HTR-8/SVneo (cell line): ENCODE measurements around the gene THRB.

Source experiments
- DNase-seq: peaks from one replicate; pipeline ENCODE4 v3.0.0; 2011; ENCODE audit warnings: low spot score, mixed read lengths; ENCODE audit not compliant: insufficient read length
- FAIRE-seq: peaks from 2 replicates; lab custom pipeline; 2011; peaks lifted over from hg19 to GRCh38; lab: Jason Lieb, UNC

THRB gene

GRCh38 chr3:24361623-24362022, 133.0 kb downstream of the THRB start:
- DNase-seq, result no peak
- FAIRE-seq, result no peak

- FAIRE-seq, result no peak
- no peak for DNase-seq
Measured at GRCh38 chr3:24360957-24361356, 133.7 kb downstream of the THRB start.

- no peak for DNase-seq
- no peak for FAIRE-seq
Measured at GRCh38 chr3:24359645-24360462, 134.8 kb downstream of the THRB start.

GRCh38 chr3:24359102-24359501, 135.5 kb downstream of the THRB start:
- DNase-seq (no peak), FAIRE-seq (no peak)

- DNase-seq (no peak), FAIRE-seq (no peak)
Measured at GRCh38 chr3:24357635-24358034, 137.0 kb downstream of the THRB start.

GRCh38 chr3:24355806-24356205, 138.8 kb downstream of the THRB start:
- no peak for FAIRE-seq

GRCh38 chr3:24354230-24354629, 140.4 kb downstream of the THRB start:
- DNase-seq (no peak), FAIRE-seq (no peak)

More at GRCh38 chr3:24355806-24356205, 138.8 kb downstream of the THRB start:
- no peak for DNase-seq

- FAIRE-seq, result no peak
- no peak for DNase-seq
Measured at GRCh38 chr3:24352893-24353553, 141.6 kb downstream of the THRB start.

- DNase-seq (no peak), FAIRE-seq (no peak)
Measured at GRCh38 chr3:24351779-24352469, 142.7 kb downstream of the THRB start.

- no peak for FAIRE-seq
- no peak for DNase-seq
Measured at GRCh38 chr3:24349367-24350019, 145.2 kb downstream of the THRB start.

- FAIRE-seq, result no peak
- DNase-seq, result no peak
Measured at GRCh38 chr3:24348348-24348747, 146.3 kb downstream of the THRB start.

GRCh38 chr3:24344784-24345439, 149.7 kb downstream of the THRB start:
- FAIRE-seq (no peak), DNase-seq (no peak)

GRCh38 chr3:24343084-24343783, 151.4 kb downstream of the THRB start:
- DNase-seq (peak; percentile 20), FAIRE-seq (no peak)

- DNase-seq (no peak), FAIRE-seq (no peak)
Measured at GRCh38 chr3:24342275-24342674, 152.4 kb downstream of the THRB start.

- peak; percentile 36 for FAIRE-seq
- no peak for DNase-seq
Measured at GRCh38 chr3:24341668-24342067, 153.0 kb downstream of the THRB start.

- FAIRE-seq, result no peak
- no peak for DNase-seq
Measured at GRCh38 chr3:24340966-24341365, 153.7 kb downstream of the THRB start.

GRCh38 chr3:24340161-24340560, 154.5 kb downstream of the THRB start:
- DNase-seq, result no peak
- FAIRE-seq, result no peak

GRCh38 chr3:24339266-24339825, 155.3 kb downstream of the THRB start:
- DNase-seq (no peak), FAIRE-seq (no peak)
